SK-N-SH (cell line): ENCODE data around the gene RFX2.

ENCODE experiments used
- CTCF ChIP-seq: fragments of 200-600 bp; sonication (generic); IDR thresholded peaks from 2 replicates; pipeline ENCODE4 v1.6.1; 2017; ENCODE audit warnings: antibody characterized with exemption, mild to moderate bottlenecking, moderate library complexity
- ELF1 ChIP-seq: IDR thresholded peaks from 2 replicates; pipeline ENCODE4 v1.4.0; 2012
- EP300 ChIP-seq, 2 experiments: IDR thresholded peaks; 2 replicates each; pipeline versions ENCODE4 v1.4.0 to v1.6.1; 2012; ENCODE audit warnings: borderline replicate concordance in 1 of 2, low read depth in 1 of 2, low read length in 1 of 2
- EZH2phosphoT487 ChIP-seq: fragments of 200-600 bp; sonication (generic); IDR thresholded peaks from 2 replicates; pipeline ENCODE4 v1.6.1; 2017; ENCODE audit warnings: low read depth, mixed run types, mild to moderate bottlenecking, antibody characterized with exemption, moderate library complexity, borderline replicate concordance
- GABPA ChIP-seq: IDR thresholded peaks from 2 replicates; pipeline ENCODE4 v1.4.0; 2012; ENCODE audit warnings: low read depth, mild to moderate bottlenecking
- MAX ChIP-seq: IDR thresholded peaks from 2 replicates; pipeline ENCODE4 v1.4.0; 2012; ENCODE audit warnings: low read depth
- POLR2AphosphoS5 ChIP-seq: IDR thresholded peaks from 2 replicates; pipeline ENCODE4 v1.6.1; 2012; ENCODE audit warnings: low read depth, low read length
- RCOR1 ChIP-seq: fragments of 150-350 bp; IDR thresholded peaks from 2 replicates; pipeline ENCODE4 v1.6.1; 2017; ENCODE audit warnings: antibody characterized with exemption, low read length
- REST ChIP-seq: IDR thresholded peaks from 2 replicates; pipeline ENCODE4 v1.6.1; 2012; ENCODE audit warnings: mild to moderate bottlenecking, low read depth, low read length, moderate library complexity
- SMC3 ChIP-seq: IDR thresholded peaks from 2 replicates; pipeline ENCODE4 v1.6.1; 2012; ENCODE audit warnings: low read depth, low read length, improper control_type of control experiment
- USF2 ChIP-seq: fragments of 150-350 bp; IDR thresholded peaks from 2 replicates; pipeline ENCODE4 v1.6.1; 2017; ENCODE audit warnings: antibody characterized with exemption, low read length, low read depth, borderline replicate concordance
- ZBTB33 ChIP-seq: IDR thresholded peaks from 2 replicates; pipeline ENCODE4 v1.4.0; 2012; ENCODE audit warnings: low read depth, borderline replicate concordance

- TF ChIP-seq MAX (no peak), SMC3 (no peak), POLR2AphosphoS5 (no peak), RCOR1 (no peak), ELF1 (no peak), CTCF (no peak), USF2 (no peak), EZH2phosphoT487 (no peak), GABPA (no peak), ZBTB33 (no peak), REST (no peak), EP300 (IDR thresholded peaks at IDR 0.05; ENCODE audit: borderline replicate concordance in 1 of 2, low read depth in 1 of 2, low read length in 1 of 2) (no peak)
Measured at GRCh38 chr19:6015841-6016545, 94.3 kb downstream of the RFX2 start.
